HG03064 (cell line): ENCODE data around the gene DOC2A.

Source experiments
- ATAC-seq: cut with Tn5 transposase; IDR thresholded peaks from one replicate; pipeline ENCODE4 v1.9.1; 2021; ENCODE audit warnings: low read depth; ENCODE audit not compliant: unreplicated experiment

Gene DOC2A

DNA sequence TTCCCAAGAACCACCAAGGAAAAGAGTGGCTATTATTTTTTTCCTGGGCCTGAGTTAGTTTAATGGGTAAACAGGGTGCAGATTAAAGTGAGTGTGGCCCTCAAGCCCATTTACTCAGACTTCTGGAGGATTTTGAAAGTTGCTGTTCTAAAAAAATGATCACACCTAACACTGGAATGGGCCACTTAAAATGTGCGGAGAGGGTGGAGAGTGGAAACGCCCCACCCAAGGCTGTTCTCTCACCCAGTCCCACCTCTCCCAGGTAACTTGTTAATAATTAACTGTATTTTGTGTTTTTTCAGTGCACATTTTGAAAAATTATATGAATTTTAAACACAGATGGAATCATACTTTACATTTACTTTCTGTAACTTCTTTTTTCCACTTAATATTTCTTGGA is 20.8 kb downstream of the DOC2A start:
- ATAC-seq, result no peak

- ATAC-seq, result no peak
Observed at GRCh38 chr16:29989111-29989858, 21.5 kb downstream of the DOC2A start.

GRCh38 chr16:29988346-29989075 is 22.3 kb downstream of the DOC2A start:
- no peak for ATAC-seq

GRCh38 chr16:29987371-29988085 is 23.3 kb downstream of the DOC2A start:
- no peak for ATAC-seq

- no peak for ATAC-seq
Observed at GRCh38 chr16:29986931-29987330, 23.9 kb downstream of the DOC2A start.

DNA sequence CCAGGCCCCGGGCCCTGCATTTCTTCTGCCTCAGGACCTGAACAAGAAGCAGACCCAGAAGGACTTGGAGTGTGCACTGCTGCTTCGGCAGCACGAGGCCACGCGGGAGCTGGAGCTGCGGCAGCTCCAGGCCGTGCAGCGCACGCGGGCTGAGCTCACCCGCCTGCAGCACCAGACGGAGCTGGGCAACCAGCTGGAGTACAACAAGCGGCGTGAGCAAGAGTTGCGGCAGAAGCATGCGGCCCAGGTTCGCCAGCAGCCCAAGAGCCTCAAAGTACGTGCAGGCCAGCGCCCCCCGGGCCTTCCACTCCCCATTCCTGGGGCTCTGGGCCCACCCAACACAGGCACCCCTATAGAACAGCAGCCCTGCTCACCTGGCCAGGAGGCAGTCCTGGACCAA is 24.6 kb downstream of the DOC2A start:
- no peak for ATAC-seq

DNA sequence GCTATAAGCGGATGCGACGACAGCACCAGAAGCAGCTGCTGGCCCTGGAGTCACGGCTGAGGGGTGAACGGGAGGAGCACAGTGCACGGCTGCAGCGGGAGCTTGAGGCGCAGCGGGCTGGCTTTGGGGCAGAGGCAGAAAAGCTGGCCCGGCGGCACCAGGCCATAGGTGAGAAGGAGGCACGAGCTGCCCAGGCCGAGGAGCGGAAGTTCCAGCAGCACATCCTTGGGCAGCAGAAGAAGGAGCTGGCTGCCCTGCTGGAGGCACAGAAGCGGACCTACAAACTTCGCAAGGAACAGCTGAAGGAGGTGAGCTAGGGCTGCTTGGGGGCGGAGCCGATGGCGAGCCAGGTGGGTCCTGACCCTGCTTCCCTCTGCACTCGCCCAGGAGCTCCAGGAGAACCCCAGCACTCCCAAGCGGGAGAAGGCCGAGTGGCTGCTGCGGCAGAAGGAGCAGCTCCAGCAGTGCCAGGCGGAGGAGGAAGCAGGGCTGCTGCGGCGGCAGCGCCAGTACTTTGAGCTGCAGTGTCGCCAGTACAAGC is 25.5 kb downstream of the DOC2A start:
- ATAC-seq, result no peak

GRCh38 chr16:29984764-29985147 is 26.1 kb downstream of the DOC2A start:
- ATAC-seq, result no peak

DNA sequence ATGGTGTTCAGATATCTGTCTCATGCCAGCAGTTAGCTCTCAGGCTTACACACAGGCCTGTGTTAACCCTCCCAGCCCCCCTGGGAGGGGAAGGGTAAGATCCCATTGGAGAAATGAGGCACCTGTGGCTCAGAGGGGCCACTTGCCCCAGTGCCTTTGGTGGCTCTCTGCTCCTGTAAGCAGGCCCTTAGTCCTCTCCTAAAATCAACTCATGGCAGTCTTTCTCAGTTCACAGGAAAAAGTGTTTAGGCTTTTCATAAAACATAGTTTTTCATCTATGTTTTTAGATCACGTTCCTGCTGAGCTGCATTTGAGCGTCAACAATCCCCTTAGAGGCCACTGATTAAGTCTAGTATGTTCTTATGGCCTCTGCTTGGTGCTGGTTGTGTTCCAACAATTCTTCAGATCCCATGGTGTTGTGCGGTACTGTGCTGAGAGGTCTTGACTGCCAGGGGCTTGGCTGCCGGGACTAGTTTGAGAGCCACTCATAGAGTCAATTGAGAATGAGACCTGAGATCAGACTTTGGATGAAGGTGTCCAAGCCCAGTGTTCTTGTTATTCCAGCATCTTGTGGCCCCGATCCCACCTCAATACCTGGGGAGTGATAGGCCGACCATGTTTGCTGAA is 26.6 kb downstream of the DOC2A start:
- no peak for ATAC-seq

DNA sequence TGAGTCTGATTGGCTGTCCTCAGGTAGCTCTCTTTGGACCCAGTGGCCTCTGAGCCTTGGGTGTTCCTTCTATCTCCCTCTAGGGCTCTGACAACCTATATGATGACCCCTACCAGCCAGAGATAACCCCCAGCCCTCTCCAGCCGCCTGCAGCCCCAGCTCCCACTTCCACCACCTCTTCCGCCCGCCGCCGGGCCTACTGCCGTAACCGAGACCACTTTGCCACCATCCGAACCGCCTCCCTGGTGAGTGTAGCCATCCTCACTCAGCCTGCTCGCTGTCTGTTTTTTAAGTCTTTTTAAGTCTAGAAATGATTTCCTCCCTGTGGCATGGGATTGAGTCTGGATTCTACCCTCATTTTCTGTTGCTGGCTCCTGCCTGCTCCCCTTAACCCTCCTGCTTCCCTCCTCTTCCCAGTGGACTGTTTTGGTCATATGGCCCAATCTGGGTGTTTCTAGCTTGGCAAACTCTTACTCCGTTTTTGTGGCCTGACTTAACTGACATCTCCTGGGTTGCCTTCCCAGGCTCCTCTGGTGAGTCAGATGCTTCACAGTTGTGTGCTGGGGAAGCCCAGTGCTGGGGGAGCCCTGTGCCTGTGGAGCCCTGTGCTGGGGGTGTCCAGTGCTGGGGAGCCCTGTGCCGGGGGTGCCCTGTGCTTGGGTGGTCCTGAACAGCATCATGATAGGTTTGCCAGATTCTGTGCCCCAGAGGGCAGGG is 27.2 kb downstream of the DOC2A start:
- no peak for ATAC-seq

- no peak for ATAC-seq
Observed at GRCh38 chr16:29982560-29983419, 28.0 kb downstream of the DOC2A start.

DNA sequence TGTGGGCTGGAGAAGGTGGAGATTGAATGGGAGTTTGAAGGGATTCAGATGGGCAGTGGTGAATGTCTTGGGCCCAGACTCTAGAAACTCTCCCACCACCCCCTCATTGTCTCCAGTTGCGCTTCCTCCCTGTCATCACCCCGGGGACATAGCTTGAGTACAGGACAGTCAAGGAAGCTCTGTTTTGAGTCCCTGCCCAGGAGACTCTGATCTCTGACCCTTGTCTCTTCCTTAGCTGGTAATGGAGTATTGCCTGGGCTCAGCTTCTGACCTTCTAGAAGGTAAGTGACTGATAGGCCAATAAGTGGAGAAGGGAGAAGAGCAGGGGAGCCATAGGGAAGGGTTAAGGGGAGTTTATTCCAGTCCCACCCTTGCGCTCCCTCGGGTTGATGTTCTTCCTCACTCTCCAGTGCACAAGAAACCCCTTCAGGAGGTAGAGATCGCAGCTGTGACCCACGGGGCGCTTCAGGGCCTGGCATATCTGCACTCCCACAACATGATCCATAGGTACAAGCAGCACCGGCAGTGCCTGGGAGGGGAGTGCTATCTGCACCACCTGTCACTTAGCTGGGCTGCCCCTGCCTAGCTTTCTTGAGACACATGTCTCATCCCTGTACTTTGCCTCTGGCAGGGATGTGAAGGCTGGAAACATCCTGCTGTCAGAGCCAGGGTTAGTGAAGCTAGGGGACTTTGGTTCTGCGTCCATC is 32.1 kb downstream of the DOC2A start:
- ATAC-seq, result no peak

DNA sequence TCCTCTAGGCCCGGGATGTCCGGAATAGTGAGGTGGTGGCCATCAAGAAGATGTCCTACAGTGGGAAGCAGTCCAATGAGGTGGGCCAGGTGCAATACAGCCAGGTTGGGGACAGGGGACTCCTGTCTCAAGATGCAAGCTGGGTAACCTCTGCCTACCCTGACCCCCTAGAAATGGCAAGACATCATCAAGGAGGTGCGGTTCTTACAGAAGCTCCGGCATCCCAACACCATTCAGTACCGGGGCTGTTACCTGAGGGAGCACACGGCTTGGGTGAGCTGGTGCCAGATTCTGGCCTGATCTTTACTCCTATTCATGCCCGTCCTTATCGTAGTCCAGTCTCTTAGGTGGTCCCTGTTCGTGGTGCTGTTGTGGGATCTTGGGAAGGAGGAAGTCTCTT is 32.7 kb downstream of the DOC2A start:
- ATAC-seq, result no peak

DNA sequence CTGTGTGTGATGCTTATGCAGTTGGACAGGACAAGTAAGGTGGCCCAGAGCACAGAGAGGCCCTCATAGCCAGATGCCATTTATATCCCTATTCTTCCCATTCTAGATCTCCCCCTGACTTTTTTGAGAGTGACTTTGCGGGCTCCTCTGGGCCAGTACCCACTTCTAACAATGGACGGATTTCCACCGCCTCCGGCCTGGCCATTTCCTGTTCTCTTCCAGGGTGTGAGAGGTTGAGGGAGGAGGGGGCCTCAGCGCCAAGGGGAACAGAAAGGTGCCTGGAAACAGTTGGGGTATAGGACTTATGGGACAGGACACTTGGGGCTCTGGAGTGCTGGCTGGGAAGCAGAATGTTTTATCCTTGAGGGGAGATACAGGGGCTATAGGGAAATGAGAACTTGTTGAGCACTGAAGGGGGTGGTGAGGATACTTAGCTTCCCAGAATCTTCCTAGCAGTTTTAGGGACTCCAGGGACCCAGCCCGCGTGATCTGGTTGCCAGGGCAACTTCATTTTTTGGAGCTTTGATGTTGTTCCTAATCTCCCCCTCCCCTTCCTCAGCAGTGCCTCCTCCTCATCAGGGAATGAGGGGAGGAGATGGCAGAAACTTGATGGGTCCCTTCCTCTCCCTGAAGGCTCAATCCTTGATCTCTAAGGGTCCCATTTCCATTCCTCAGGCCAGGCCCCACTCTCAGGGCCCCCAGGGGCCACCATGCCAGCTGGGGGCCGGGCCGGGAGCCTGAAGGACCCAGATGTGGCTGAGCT is 33.6 kb downstream of the DOC2A start:
- no peak for ATAC-seq

DNA sequence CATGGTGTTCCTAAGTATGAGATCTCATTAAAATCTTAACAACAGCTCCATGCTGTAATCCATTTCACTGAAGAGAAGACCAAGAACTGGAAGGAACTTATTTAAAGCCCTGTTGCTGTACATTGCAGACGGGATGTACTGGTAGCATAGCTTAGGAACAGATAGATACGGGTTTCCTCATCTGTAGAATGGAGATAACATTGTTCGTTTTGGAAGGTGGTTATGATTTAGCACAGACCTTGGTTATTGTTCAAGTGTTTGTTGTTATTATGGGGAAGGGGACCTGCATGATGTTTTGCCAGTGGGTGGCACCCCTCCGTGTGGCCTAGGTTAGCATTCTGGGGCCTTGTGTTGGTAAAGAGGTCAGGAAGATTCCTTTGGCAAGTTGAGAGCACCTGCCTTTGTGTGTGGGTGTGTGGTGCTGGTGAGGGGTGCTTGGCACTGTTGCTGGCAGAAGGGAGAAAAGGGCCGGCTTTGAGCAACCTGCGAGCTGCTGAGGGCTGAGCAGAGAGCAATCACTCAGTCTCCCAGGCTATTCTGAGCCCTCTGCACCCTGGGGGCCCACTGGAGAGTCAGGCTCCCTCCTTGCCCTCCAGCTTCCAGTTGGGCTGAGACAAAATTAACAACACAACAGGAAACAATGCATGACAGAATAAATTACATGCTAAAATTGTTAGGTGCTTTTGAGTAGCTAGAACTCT is 34.9 kb downstream of the DOC2A start:
- no peak for ATAC-seq

DNA sequence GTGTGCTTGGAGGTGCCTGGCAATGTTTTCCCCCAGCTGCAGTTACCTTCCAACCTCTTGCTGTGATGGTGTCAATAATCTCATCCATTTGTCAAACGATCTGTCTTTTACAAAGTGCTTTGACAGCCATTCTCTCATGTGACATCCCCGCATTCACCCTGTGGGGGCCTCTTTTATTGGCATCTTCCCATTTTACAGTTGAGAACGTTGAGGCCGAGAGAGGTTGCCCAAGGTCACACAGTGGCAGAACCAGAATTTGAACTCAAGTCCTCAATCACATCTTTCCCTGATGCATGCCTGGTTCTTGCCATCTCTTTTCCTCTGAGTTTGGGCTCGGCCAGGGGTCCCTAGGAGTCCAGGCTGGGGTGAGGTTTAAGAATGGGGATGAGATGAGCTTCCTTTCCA is 35.7 kb downstream of the DOC2A start:
- no peak for ATAC-seq
